Stimulated activated CD4-positive, alpha-beta T cell treated with anti-CD3 and anti-CD28 coated beads, Interleukin-1b, Interleukin-23, amount 100 ng/mL, for 24 hours (primary cell): ENCODE data around the gene WDR37.

Experiments
- DNase-seq, 4 experiments: peaks; one replicate each; pipeline ENCODE4 v3.0.0-alpha.2; 2020; ENCODE audit warnings: low read depth in 4 of 4, low spot score in 1 of 4

Gene WDR37

GRCh38 chr10:1168763-1169162 lies 112.6 kb downstream of the WDR37 start:
- no peak for DNase-seq

GRCh38 chr10:1169186-1169885 lies 113.2 kb downstream of the WDR37 start:
- no peak for DNase-seq

GRCh38 chr10:1169981-1170866 lies 114.0 kb downstream of the WDR37 start:
- no peak for DNase-seq

GRCh38 chr10:1170867-1171180 lies 114.6 kb downstream of the WDR37 start:
- DNase-seq: no peak

- no peak for DNase-seq
Observed at GRCh38 chr10:1171182-1171581, 115.0 kb downstream of the WDR37 start.

- DNase-seq: no peak
Observed at GRCh38 chr10:1171586-1171985, 115.4 kb downstream of the WDR37 start.

GRCh38 chr10:1172256-1172984 lies 116.2 kb downstream of the WDR37 start:
- no peak for DNase-seq

GRCh38 chr10:1173091-1173490 lies 116.9 kb downstream of the WDR37 start:
- no peak for DNase-seq

- DNase-seq: no peak
Observed at GRCh38 chr10:1174022-1174421, 117.8 kb downstream of the WDR37 start.

- DNase-seq: no peak
Observed at GRCh38 chr10:1175956-1176565, 119.9 kb downstream of the WDR37 start.

GRCh38 chr10:1177936-1178335 lies 121.8 kb downstream of the WDR37 start:
- DNase-seq: no peak

- DNase-seq: no peak
Observed at GRCh38 chr10:1178506-1178905, 122.3 kb downstream of the WDR37 start.

- no peak for DNase-seq
Observed at GRCh38 chr10:1179346-1180070, 123.3 kb downstream of the WDR37 start.

- no peak for DNase-seq
Observed at GRCh38 chr10:1180071-1180730, 124.0 kb downstream of the WDR37 start.

- DNase-seq: no peak
Observed at GRCh38 chr10:1180836-1181235, 124.7 kb downstream of the WDR37 start.
